GM12878 (cell line): Measurements from ENCODE around the gene CAVIN2.
"Not testable (repeated sequence)": the region's sequence is repeated elsewhere in the genome, so short reads cannot be mapped to it uniquely, and the experiment has no call there.

ENCODE experiments used
- EZH2 ChIP-seq: IDR thresholded peaks from 2 replicates; pipeline ENCODE4 v1.6.1; 2012; ENCODE audit warnings: low read depth, mild to moderate bottlenecking, control low read depth, inconsistent platforms, low read length, borderline replicate concordance; ENCODE audit not compliant: control insufficient read depth
- GABPA ChIP-seq: IDR thresholded peaks from 2 replicates; pipeline ENCODE4 v1.6.1; 2014; ENCODE audit warnings: antibody characterized with exemption, low read depth, mild to moderate bottlenecking, inconsistent platforms
- NFYA ChIP-seq: IDR thresholded peaks from 2 replicates; pipeline ENCODE4 v1.6.1; 2011; ENCODE audit warnings: low read depth, mild to moderate bottlenecking, low read length, improper control_type of control experiment, borderline replicate concordance
- TAF1 ChIP-seq: IDR thresholded peaks from 2 replicates; pipeline ENCODE4 v1.6.1; 2011; ENCODE audit warnings: mild to moderate bottlenecking, low read depth, low read length, borderline replicate concordance
- TARDBP ChIP-seq: IDR thresholded peaks from 2 replicates; pipeline ENCODE4 v1.6.1; 2016; ENCODE audit warnings: borderline replicate concordance
- ZNF207 ChIP-seq: fragments of 450-650 bp; IDR thresholded peaks from 2 replicates; pipeline ENCODE4 v1.6.1; 2014; ENCODE audit warnings: antibody characterized with exemption, mild to moderate bottlenecking, borderline replicate concordance
- TF ChIP-seq, protein P1 (sequence below): IDR thresholded peaks from 2 replicates; pipeline ENCODE4 v1.6.1; 2012; ENCODE audit warnings: low read depth, low read length, improper control_type of control experiment

DNA sequence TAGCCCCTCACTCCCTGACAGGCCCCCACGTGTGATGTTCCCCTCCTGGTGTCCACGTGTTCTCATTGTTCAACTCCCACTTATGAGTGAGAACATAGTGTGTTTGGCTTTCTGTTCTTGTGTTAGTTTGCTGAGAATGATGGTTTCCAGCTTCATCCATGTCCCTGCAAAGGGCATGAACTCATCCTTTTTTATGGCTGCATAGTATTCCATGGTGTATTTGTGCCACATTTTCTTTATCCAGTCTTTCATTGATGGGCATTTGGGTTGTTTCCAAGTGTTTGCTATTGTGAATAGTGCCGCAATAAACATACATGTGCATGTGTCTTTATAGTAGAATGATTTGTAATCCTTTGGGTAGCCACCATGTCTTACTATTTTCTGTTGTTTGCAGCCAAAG, 61.2 kb downstream of the CAVIN2 start:
- TF ChIP-seq, protein P1, sequence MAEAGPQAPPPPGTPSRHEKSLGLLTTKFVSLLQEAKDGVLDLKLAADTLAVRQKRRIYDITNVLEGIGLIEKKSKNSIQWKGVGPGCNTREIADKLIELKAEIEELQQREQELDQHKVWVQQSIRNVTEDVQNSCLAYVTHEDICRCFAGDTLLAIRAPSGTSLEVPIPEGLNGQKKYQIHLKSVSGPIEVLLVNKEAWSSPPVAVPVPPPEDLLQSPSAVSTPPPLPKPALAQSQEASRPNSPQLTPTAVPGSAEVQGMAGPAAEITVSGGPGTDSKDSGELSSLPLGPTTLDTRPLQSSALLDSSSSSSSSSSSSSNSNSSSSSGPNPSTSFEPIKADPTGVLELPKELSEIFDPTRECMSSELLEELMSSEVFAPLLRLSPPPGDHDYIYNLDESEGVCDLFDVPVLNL = not testable (repeated sequence)
- TF ChIP-seq TAF1, TARDBP, GABPA, NFYA, ZNF207, EZH2: not testable (repeated sequence)
